HCT116 (cell line): Measurements from ENCODE around the gene MAPK10.

Experiments used
- CEBPB ChIP-seq: IDR thresholded peaks from 2 replicates; pipeline ENCODE4 v1.6.1; 2012; ENCODE audit warnings: low read depth
- EZH2phosphoT487 ChIP-seq: fragments of 200-600 bp; IDR thresholded peaks from 2 replicates; pipeline ENCODE4 v1.6.1; 2018; ENCODE audit warnings: antibody characterized with exemption, borderline replicate concordance
- JUND ChIP-seq: IDR thresholded peaks from 2 replicates; pipeline ENCODE4 v1.6.1; 2012
- MAX ChIP-seq: IDR thresholded peaks from 2 replicates; pipeline ENCODE4 v1.6.1; 2012
- RAD21 ChIP-seq: IDR thresholded peaks from 2 replicates; pipeline ENCODE4 v1.6.1; 2012; ENCODE audit warnings: low read depth, mild to moderate bottlenecking
- SP1 ChIP-seq: IDR thresholded peaks from 2 replicates; pipeline ENCODE4 v1.6.1; 2012; ENCODE audit warnings: low read depth
- TCF7L2 ChIP-seq: IDR thresholded peaks from 2 replicates; pipeline ENCODE4 v1.7.0; 2011; ENCODE audit warnings: borderline replicate concordance, inconsistent platforms; ENCODE audit not compliant: insufficient read depth, insufficient read length; ENCODE audit errors: extremely low read depth
- TF ChIP-seq, protein P1 (sequence below): IDR thresholded peaks from 2 replicates; pipeline ENCODE4 v1.6.1; 2011; ENCODE audit warnings: mild to moderate bottlenecking, low read length, moderate library complexity; ENCODE audit not compliant: insufficient replicate concordance; ENCODE audit errors: extremely low read depth
- TF ChIP-seq, protein P2 (sequence below), 3 experiments: fragments of 200-600 bp in 1 of 3; sonication (generic) in 1 of 3; IDR thresholded peaks in 2 of 3; conservative IDR thresholded peaks in 1 of 3; 2 replicates each; pipeline ENCODE4 v1.5.1; 2012 to 2017; ENCODE audit warnings: low read depth in 2 of 3, low read length in 2 of 3, antibody characterized with exemption in 1 of 3, borderline replicate concordance in 1 of 3, control low read depth in 1 of 3, mild to moderate bottlenecking in 1 of 3, mixed read lengths in 1 of 3, mixed run types in 1 of 3, moderate library complexity in 1 of 3; ENCODE audit not compliant: insufficient read depth in 1 of 3

DNA sequence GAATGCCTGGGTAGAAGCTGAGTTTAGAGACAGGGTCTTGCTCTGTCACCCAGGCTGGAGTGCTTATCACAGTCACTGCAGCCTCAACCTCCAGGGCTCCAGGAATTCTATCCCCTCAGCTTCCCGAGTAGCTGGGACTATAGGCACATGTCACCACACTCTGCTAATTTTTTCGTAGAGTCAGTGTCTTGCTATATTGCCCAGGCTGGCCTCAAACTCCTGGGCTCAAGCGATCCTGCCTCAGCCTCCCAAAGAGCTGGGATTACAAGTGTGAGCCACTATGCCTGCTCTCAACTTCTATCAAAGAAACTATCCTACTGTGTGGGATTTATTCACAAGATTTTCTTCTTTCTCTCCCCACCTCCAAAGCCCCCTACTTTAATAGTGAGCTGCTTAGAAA lies 15.7 kb downstream of the MAPK10 start:
- TF ChIP-seq, protein P1, sequence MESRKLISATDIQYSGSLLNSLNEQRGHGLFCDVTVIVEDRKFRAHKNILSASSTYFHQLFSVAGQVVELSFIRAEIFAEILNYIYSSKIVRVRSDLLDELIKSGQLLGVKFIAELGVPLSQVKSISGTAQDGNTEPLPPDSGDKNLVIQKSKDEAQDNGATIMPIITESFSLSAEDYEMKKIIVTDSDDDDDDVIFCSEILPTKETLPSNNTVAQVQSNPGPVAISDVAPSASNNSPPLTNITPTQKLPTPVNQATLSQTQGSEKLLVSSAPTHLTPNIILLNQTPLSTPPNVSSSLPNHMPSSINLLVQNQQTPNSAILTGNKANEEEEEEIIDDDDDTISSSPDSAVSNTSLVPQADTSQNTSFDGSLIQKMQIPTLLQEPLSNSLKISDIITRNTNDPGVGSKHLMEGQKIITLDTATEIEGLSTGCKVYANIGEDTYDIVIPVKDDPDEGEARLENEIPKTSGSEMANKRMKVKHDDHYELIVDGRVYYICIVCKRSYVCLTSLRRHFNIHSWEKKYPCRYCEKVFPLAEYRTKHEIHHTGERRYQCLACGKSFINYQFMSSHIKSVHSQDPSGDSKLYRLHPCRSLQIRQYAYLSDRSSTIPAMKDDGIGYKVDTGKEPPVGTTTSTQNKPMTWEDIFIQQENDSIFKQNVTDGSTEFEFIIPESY, result no peak
- no peak for TF ChIP-seq RAD21
- no peak for TF ChIP-seq SP1
- TF ChIP-seq CEBPB, result no peak
- TF ChIP-seq, protein P2, sequence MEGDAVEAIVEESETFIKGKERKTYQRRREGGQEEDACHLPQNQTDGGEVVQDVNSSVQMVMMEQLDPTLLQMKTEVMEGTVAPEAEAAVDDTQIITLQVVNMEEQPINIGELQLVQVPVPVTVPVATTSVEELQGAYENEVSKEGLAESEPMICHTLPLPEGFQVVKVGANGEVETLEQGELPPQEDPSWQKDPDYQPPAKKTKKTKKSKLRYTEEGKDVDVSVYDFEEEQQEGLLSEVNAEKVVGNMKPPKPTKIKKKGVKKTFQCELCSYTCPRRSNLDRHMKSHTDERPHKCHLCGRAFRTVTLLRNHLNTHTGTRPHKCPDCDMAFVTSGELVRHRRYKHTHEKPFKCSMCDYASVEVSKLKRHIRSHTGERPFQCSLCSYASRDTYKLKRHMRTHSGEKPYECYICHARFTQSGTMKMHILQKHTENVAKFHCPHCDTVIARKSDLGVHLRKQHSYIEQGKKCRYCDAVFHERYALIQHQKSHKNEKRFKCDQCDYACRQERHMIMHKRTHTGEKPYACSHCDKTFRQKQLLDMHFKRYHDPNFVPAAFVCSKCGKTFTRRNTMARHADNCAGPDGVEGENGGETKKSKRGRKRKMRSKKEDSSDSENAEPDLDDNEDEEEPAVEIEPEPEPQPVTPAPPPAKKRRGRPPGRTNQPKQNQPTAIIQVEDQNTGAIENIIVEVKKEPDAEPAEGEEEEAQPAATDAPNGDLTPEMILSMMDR (IDR thresholded peaks at IDR 0.05 in 2 of 3, conservative IDR thresholded peaks at IDR 0.05 in 1 of 3; ENCODE audit: borderline replicate concordance in 1 of 3, insufficient read depth in 1 of 3, low read depth in 2 of 3, low read length in 2 of 3), result no peak
- no peak for TF ChIP-seq MAX
- TF ChIP-seq TCF7L2, result no peak
- TF ChIP-seq JUND, result no peak
- no peak for TF ChIP-seq EZH2phosphoT487
